Measurements from ENCODE around the gene PDZD2.
"Not testable (repeated sequence)": the region's sequence is repeated elsewhere in the genome, so short reads cannot be mapped to it uniquely, and the experiment has no call there.

The PDZD2 gene

GRCh38 chr5:32118922-32119321, 480.0 kb downstream of the PDZD2 start:
- FAIRE-seq = not testable (repeated sequence)

- no peak for FAIRE-seq
These were observed 484.3 kb downstream of the PDZD2 start for GRCh38 chr5:32123058-32123805.

- FAIRE-seq = no peak
These were observed 485.2 kb downstream of the PDZD2 start for GRCh38 chr5:32123889-32124676.

- no peak for FAIRE-seq
These were observed 487.8 kb downstream of the PDZD2 start for GRCh38 chr5:32126691-32127090.

DNA sequence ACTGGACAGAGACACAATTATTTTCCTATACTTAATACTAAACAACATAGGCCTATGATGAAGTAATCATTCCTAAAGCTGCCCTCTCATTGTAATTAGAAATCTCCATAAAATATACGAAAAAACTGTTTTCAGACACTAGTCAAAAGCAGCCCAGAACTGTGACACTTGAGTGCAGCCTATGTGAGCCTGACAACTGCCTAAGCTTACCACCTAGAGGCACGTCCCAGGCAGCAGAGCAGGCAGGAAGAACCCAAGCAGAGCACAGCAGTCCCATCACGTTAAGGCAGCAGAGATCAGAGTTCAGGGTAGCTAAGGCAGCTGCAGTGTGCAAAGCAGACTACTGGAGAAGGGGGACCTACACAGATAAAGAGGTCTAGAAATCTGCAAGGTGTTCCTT, 488.8 kb downstream of the PDZD2 start:
- FAIRE-seq = no peak

- no peak for FAIRE-seq
These were observed 490.2 kb downstream of the PDZD2 start for GRCh38 chr5:32129074-32129598.

DNA sequence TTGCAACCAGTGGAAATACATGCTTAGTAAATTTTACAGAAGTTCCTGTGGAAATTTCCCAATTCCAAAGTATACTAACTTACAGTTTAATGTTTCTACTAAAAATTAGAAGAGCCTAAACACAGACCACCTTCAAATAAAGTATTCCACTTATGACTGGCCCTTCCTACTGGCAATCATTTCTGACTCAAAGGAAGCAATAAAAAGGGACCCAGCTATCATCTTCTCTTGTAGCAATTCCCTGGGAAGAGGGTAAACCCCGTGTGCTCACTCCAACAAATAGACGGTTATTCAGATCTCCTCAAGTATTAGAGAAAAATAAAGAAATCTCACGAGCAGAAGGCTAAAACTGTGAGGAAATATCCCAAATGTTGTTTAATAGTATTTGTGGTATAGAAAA, 491.9 kb downstream of the PDZD2 start:
- no peak for FAIRE-seq

DNA sequence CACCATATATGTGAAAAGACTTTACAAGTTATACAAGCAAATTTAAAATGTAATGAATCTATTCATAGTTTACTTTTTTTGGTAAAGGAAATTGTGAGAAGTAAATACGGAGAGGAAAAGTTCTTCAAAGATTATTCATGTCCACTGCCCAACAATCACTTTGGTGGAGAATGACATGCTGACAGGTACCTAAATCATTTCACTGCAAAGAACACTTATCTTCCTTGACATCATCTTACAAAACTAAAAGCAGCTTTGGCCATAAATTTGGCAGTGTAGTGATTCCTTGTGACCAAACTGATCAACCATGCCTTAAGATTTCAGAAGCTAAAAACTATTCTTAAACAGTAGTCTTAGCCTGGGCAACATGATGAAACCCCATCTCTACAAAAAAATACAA, 492.7 kb downstream of the PDZD2 start:
- no peak for FAIRE-seq

- FAIRE-seq = no peak
These were observed 493.8 kb downstream of the PDZD2 start for GRCh38 chr5:32132757-32133156.

DNA sequence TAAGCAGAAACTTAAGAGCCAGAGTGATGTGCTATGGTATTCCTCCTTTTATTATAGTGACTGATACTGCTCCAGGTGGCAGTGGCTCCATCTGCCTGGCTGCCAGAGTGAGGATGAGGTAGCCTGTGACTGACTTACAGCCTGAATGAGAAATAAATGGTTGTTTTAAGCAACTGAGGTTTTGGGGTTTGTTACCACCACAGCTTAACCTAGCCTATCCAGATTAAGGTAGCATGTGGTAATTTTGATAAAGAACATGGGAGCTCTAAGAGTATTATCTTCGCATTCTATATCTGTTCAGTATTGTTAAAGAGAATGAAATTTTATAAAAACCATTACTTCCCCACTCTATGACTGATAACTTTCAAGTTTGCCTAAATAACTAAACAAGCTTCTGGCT, 496.2 kb downstream of the PDZD2 start:
- FAIRE-seq = no peak

GRCh38 chr5:32136342-32136741, 497.4 kb downstream of the PDZD2 start:
- no peak for FAIRE-seq

DNA sequence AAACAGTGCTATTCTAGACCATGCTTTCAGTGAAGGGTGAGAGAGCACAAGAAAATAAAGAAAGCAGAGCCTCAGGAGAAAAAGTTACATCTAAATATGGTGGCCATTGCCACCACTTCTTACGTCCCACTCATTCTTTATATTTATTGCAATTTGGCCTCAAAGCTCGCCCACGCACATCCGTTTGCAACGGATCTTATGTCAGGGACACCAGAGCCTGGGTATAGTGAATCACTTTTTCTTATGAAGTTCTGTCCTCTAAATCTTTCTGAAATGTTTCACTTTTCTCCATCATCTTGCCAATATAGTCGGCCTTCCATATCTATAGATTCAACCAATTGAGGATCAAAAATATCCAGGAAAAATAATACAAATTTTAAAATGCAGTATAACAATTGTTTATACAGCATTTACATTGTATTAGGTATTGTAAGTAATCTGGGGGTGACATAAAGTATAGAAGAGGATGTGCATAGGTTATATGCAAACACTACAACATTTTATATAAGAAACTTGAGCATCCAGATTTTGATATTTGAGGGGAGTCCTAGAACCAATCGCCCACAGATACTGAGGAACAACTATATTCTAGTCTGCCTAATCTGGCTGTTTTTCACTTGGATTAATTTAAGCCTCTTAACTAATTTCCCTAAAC, 500.0 kb downstream of the PDZD2 start:
- no peak for FAIRE-seq

DNA sequence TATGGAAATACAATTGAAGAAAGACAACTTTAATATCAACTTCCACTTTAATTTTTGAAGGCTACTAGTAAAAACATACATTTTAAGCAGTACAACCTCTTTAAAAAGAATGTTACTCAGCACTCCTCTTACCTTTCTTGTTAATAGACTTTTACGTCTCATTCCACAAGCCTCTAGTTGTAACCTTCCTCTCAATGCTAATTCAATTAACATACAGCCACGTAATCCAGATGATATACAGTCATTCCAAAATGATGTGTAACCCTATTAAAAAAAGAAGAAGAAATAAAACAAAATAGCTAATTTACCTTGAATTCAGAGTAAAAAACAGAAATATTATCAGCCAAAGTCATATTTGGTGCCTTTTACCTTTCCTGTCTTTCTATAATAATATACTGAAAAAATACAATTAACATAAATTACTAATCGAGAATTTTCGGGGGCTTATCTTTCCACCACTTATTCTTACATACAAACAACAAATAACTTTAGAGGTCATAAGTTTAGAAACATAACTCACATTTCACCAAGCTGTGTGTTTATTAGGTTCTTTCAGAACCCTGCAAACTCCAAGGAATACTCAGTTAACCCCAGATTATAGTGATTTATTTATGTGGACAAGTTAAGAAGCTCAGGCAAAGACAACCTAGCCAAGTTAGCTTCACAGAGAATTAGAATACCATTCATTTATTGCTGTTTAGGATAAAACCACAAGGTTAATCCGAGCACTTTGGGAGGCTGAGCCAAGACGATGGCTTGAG, 504.9 kb downstream of the PDZD2 start:
- no peak for FAIRE-seq

DNA sequence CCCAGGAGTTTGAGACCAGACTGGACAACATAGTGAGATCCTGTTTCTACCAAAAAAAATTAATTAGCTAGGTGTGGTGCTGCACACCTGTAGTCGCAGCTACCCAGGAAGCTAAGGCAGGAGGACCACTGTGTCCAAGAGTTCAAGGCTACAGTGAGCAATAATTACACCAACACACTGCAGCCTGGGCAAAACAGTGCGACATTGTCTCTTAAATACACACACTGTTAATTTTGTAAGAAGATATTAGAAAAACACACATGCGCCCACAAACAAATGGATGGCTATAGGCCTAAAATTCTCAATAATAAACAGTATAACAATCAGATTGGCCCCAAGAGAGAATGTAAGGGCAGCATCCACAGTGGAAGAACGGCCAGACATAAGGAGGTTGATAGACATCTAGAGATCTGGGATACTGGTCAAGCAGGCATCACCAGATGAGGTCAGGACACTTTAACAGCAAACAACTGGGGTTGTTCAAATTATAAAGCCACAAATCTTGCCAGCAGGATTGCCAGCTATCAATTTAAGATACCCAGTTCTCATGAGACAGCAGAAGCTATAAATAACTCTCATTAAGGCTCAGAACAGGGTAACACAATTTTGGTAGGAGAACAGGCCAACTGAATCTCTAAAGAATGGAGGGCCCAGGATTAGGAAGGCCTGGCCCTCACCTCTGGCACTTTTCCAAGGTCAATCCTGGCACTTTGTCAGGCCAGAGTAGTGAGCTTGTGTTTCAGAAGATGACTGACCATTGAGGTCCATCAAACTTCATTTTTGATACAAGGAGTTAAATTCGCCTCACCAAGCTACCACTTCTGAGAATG, 505.7 kb downstream of the PDZD2 start:
- no peak for FAIRE-seq

DNA sequence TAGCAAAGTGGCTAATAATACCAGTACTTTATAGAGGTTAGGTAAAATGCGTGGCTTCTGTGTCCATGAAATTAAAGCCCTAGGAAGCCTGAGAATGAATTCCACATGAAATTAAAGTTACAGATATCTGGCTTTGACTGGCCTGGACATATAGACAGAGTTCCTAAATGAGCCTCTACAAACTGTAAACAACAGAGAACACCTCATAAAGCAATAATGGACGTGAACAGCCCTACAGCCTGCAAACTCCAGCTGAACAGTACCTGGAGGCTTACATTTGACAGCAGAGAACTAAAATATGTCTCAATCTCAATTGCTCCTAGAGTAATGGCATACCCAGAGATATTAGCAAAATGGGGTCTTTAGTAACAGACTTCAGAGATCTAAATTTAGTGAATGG, 506.4 kb downstream of the PDZD2 start:
- FAIRE-seq = no peak

GRCh38 chr5:32147236-32147635, 508.3 kb downstream of the PDZD2 start:
- no peak for FAIRE-seq

GRCh38 chr5:32147959-32148358, 509.0 kb downstream of the PDZD2 start:
- no peak for FAIRE-seq

- FAIRE-seq = no peak
These were observed 511.4 kb downstream of the PDZD2 start for GRCh38 chr5:32150366-32150765.

GRCh38 chr5:32151198-32151597, 512.3 kb downstream of the PDZD2 start:
- no peak for FAIRE-seq

- FAIRE-seq = no peak
These were observed 514.8 kb downstream of the PDZD2 start for GRCh38 chr5:32153723-32154122.

DNA sequence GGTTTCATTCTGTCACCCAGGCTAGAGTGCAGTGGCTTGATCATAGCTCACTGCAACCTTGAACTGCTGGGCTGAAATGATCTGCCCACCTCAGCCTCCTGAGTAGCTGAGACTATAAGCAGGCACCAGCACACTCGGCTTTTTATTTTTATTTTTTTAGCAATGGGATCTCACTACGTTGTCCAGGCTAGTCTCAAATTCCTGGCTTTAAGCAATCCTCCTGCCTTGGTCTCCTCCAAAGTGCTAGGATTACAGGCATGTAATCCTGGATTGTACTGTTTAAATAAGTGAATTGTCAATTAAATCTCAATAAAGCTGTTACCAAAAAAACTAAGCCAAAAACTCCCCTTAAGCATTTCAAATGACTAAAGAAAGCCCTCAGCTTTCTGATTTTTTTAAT, 516.3 kb downstream of the PDZD2 start:
- FAIRE-seq = no peak

DNA sequence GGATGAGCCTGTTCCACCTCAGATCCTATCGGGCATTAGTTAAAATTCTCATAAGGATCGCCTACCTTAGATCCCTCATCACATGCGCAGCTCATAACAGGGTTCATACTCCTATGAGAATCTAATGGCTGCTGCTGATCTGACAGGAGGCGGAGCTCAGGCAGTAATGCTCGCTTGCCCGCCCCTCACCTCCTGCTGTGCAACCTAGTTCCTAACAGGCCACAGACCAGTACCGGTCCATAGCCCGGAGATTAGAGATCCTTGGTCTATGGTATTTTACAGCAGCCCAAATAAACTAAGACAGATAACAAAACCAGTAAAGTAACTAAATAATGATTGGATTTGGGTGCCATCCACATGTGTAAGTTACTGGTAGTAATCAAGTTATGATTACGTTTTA, 517.7 kb downstream of the PDZD2 start:
- FAIRE-seq = no peak
